D721Med (cell line): Measurements from ENCODE around the gene EEF2.

Source experiments
- DNase-seq: peaks from one replicate; pipeline ENCODE4 v3.0.0; 2011; ENCODE audit warnings: low spot score; ENCODE audit not compliant: insufficient read length
- FAIRE-seq: peaks from 2 replicates; lab custom pipeline; 2011; peaks lifted over from hg19 to GRCh38; lab: Jason Lieb, UNC
- CTCF ChIP-seq: IDR thresholded peaks from 2 replicates; pipeline ENCODE4 v1.5.1; 2012; ENCODE audit warnings: mild to moderate bottlenecking, control low read depth; ENCODE audit not compliant: insufficient read depth; ENCODE audit errors: missing control alignments

Gene EEF2

GRCh38 chr19:4030552-4030951, 45.3 kb upstream of the EEF2 start:
- DNase-seq, result no peak

DNA sequence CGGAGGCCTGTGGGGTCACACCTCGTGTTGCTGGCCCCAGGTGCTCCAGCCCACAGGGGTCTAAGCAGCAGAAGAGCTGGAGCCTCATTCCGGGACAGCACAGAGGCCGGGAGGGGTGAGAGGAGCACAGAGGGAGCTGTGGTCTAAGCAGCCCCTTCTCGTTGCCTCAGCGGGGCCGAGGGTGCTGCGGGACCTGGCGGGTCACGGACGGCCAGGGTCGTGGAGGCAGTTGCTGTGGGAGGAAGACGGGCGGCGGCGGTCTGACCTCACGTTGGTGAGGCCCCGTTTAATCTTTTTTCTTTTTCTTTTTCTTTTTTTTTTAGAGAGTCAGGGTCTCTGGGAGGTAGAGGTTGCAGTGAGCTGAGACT, 44.0 kb upstream of the EEF2 start:
- no peak for TF ChIP-seq CTCF
- FAIRE-seq, result no peak

More at GRCh38 chr19:4030552-4030951, 45.3 kb upstream of the EEF2 start:
- no peak for TF ChIP-seq CTCF
- FAIRE-seq, result no peak

DNA sequence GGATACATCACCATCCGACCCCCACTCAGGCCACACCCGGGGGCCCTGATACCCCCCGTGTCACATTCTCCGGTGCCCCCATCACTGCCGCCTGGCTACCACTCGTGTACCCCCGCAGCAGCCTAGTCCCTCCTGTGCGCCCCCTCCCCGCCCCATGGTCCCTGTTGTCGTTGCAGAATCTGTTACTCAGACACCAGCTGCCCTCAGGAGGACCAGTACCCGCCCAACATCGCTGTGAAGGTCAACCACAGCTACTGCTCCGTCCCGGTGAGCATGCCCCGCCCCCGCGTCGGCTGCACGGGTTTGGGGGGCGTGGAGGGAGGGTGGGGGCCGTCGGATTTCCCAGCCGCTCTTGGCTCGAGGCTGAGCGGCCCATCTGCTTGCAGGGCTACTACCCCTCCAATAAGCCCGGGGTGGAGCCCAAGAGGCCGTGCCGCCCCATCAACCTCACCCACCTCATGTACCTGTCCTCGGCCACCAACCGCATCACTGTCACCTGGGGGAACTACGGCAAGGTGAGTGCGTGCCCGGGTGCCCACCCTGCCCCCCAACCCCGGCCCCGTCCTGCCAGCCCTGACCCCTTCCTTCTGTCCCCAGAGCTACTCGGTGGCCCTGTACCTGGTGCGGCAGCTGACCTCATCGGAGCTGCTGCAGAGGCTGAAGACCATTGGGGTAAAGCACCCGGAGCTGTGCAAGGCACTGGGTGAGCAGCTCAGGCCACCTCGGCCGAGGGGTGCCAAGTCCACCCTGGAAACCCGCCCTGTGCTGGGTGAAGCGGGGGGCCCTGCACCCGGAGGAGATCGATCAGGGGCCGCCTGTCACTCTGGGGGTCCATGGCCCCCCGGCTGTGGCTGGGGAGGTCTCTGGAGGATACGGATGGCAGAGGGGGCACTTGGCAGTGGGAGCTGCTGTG, 43.3 kb upstream of the EEF2 start:
- FAIRE-seq (no peak), DNase-seq (no peak)
- no peak for TF ChIP-seq CTCF

More for the DNA sequence above, 44.0 kb upstream of the EEF2 start:
- no peak for DNase-seq

- no peak for TF ChIP-seq CTCF
- DNase-seq (no peak), FAIRE-seq (no peak)
Observed at GRCh38 chr19:4027146-4027545, 41.9 kb upstream of the EEF2 start.

DNA sequence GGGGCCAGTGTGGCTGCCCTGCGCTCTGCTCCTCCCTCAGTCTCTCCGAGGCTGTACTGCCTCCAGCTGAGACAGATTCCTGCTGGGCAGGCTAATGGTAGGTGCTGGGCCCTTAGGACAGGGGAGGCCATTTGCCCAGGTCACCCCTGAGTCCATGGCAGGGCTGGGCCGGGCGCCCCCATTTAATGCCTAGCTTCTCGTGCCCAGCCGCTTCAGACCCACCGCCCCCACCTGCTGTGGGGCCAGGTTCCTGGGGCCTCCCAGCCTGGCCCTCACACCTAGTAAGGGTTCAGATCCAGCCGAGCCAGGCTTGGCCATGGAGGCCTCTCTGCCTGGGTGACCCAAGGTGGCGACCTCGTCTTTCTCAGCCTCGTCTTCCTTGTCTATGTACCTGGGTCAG, 40.1 kb upstream of the EEF2 start:
- no peak for TF ChIP-seq CTCF
- FAIRE-seq, result no peak
- no peak for DNase-seq

GRCh38 chr19:4023600-4024398, 38.5 kb upstream of the EEF2 start:
- FAIRE-seq (no peak), DNase-seq (no peak)
- TF ChIP-seq CTCF, result no peak
